ENCODE data around the gene MUC21. TPM values are rescaled to one million over a fixed set of nuclear protein-coding genes. Genes with fewer than 3 reads are reported as not detected.

Gene MUC21
- total RNA-seq, 4 donors from 2014 or later: not detected

DNA sequence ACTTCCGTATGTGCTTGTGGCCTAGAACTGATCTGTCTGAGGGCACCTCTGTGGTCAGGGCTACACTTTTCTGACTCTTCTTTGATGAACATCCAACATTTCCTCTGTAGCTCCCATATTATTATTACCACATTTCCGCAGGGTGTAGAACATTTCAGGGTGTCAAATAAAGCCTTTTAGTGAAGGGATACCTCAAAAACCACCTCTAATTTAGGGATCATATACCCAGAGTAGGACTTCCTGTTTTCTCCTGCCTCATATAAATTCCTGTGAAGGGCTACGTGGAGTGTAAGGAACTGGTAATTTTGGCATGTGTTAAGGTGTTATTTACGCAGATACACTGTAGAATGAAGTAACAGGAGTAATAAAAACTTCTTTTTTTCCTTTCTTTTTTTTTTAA is 21.3 kb downstream of the MUC21 start:
- intact Hi-C loops (cut with DNase I; ENCODE audit: low total_unique reads): loop anchor here (2.0 kb wide), 1 partner anchor 78 kb away; no protein-coding TSS in a partner anchor
- in situ Hi-C loops (cut with MboI; ENCODE audit: low sequenced_read_pairs in 4 of 4): no loop called here
- DNase-seq: no peak
- Histone ChIP-seq H3K9me3 (no peaks in the 10 kb centered on the region), H3K36me3 (no peaks in the 10 kb centered on the region), H3K27ac (peak overlapping the region; percentile 76 to 91 (median 81)), H3K4me1 (peaks cover 6 to 41% of the 10 kb centered on the region in 2 donors), H3K27me3 (no peaks in the 10 kb centered on the region), H3K4me3 (no peak overlapping the region)
- TF ChIP-seq POLR2A (IDR thresholded peaks at IDR 0.05): no peak
- TF ChIP-seq, protein P1, sequence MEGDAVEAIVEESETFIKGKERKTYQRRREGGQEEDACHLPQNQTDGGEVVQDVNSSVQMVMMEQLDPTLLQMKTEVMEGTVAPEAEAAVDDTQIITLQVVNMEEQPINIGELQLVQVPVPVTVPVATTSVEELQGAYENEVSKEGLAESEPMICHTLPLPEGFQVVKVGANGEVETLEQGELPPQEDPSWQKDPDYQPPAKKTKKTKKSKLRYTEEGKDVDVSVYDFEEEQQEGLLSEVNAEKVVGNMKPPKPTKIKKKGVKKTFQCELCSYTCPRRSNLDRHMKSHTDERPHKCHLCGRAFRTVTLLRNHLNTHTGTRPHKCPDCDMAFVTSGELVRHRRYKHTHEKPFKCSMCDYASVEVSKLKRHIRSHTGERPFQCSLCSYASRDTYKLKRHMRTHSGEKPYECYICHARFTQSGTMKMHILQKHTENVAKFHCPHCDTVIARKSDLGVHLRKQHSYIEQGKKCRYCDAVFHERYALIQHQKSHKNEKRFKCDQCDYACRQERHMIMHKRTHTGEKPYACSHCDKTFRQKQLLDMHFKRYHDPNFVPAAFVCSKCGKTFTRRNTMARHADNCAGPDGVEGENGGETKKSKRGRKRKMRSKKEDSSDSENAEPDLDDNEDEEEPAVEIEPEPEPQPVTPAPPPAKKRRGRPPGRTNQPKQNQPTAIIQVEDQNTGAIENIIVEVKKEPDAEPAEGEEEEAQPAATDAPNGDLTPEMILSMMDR (IDR thresholded peaks at IDR 0.05 in 4 of 5, conservative IDR thresholded peaks at IDR 0.05 in 1 of 5): no peak
- ATAC-seq: peak in 1 of 2 donors; percentile 1

DNA sequence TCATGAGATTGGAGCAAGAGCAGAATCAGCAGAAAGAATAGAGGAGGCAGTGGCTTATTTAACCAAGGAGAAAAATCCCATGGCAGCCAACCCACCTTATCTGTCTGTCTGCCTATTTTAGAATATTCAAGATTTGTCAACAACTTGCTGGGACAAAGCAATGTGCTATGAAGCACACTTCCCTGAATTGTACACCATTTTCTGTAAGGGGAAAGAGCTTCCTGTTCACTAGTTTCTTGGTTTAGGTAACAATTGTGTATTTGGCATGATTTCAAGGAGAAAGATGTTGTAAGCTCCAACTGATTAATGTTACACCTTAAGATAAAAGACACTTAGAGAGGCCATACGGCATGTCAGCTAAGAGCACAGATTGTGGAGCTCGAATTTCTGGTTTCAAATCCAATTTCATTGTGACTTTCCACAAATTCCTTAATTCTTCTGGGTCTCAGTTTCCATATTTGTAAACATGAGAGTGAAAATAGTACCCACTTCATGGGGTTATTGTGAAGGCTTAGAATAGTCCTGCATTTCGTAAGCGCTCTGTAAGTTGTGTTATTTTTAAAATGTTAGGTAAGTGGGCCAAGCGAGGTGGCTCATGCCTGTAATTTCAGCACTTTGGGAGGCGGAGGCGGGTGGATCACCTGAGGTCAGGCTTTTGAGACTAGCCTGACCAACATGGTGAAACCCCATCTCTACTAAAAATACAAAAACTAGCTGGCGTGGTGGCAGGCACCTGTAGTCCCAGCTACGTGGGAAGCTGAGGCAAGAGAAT is 21.9 kb downstream of the MUC21 start:
- TF ChIP-seq, protein P1 (IDR thresholded peaks at IDR 0.05 in 4 of 5, conservative IDR thresholded peaks at IDR 0.05 in 1 of 5): peak in 1 of 5 experiments; percentile 21
- peak in 1 of 2 donors; percentile 18 for TF ChIP-seq POLR2A (IDR thresholded peaks at IDR 0.05)

DNA sequence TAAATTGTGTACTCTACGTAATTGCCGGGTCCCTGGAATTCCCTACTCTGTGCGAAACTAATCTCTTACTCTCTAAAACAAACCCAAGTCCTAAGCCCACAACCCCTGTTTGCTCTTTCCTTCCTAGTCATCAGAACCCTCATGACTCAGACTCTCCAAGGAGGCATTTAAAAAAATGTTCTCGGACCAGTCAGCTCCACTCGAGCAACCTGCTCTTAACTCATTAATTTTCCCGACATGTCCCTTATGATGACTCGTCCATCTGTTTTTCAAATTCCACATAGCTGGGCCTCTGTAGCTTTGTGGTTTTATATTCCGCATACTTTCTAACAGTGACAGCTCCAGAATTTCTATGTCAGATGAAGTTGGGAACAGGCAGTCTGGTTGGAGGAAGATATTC is 24.2 kb downstream of the MUC21 start:
- in situ Hi-C loops (cut with MboI; ENCODE audit: low sequenced_read_pairs in 4 of 4) (no loop called here), intact Hi-C loops (cut with DNase I; ENCODE audit: low total_unique reads) (loop anchor here (2.0 kb wide), 1 partner anchor 29 kb away; no protein-coding TSS in a partner anchor)
- H3K4me3 ChIP-seq: no peak overlapping the region
- H3K36me3 ChIP-seq: no peaks in the 10 kb centered on the region
- H3K27ac ChIP-seq: peak overlapping the region; percentile 64 to 91 (median 79)
- H3K9me3 ChIP-seq: no peaks in the 10 kb centered on the region
- TF ChIP-seq, protein P1 (IDR thresholded peaks at IDR 0.05 in 4 of 5, conservative IDR thresholded peaks at IDR 0.05 in 1 of 5): no peak
- no peak for TF ChIP-seq POLR2A (IDR thresholded peaks at IDR 0.05)
- DNase-seq: no peak
- peaks cover 6 to 41% of the 10 kb centered on the region in 2 donors for H3K4me1 ChIP-seq
- ATAC-seq: peak; percentile 32 to 35
- H3K27me3 ChIP-seq: no peaks in the 10 kb centered on the region

More for the DNA sequence above, 21.9 kb downstream of the MUC21 start:
- H3K4me1 ChIP-seq: peaks cover 6 to 41% of the 10 kb centered on the region in 2 donors
- no peaks in the 10 kb centered on the region for H3K9me3 ChIP-seq
- H3K27me3 ChIP-seq: no peaks in the 10 kb centered on the region
- no peaks in the 10 kb centered on the region for H3K36me3 ChIP-seq
- no peak overlapping the region for H3K4me3 ChIP-seq
- ATAC-seq (peak; percentile 92 to 95), DNase-seq (peak; percentile 75 to 93)
- in situ Hi-C loops (cut with MboI; ENCODE audit: low sequenced_read_pairs in 4 of 4): no loop called here
- intact Hi-C loops (cut with DNase I; ENCODE audit: low total_unique reads): loop anchor here (2.0 kb wide), 2 partner anchors 31 to 79 kb away; no protein-coding TSS in a partner anchor
- peak overlapping the region; percentile 76 to 91 (median 81) for H3K27ac ChIP-seq

DNA sequence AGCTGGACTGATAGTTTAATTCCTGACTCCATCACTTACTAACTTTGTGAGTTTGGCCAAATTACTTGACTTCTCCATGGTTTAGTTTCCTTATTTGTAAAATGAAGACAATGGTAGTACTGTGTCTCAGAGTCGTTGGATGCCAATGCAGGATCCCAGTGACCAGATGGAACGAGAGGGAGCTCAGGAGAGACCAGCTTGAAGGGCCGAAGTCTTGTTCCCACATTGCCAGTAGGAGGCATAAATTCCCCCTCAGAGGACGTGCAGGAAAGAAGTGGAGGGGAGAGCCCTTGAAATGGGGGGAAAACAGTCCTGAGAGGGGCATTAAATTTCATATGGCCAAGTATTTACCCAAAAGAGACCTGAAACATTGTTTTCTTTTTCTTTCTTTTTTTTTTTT is 24.6 kb downstream of the MUC21 start:
- Histone ChIP-seq H3K27ac (peak overlapping the region; percentile 64 to 91 (median 79)), H3K9me3 (no peaks in the 10 kb centered on the region), H3K4me1 (peaks cover 6 to 41% of the 10 kb centered on the region in 2 donors), H3K4me3 (no peak overlapping the region), H3K36me3 (no peaks in the 10 kb centered on the region), H3K27me3 (no peaks in the 10 kb centered on the region)
- DNase-seq (no peak), ATAC-seq (no peak)
- intact Hi-C loops (cut with DNase I; ENCODE audit: low total_unique reads) (no loop called here), in situ Hi-C loops (cut with MboI; ENCODE audit: low sequenced_read_pairs in 4 of 4) (no loop called here)
- TF ChIP-seq, protein P1 (IDR thresholded peaks at IDR 0.05 in 4 of 5, conservative IDR thresholded peaks at IDR 0.05 in 1 of 5): no peak
- no peak for TF ChIP-seq POLR2A (IDR thresholded peaks at IDR 0.05)

Data from gastrocnemius medialis (tissue), 4 donors.